ENCODE data around the gene CCDC142.

DNA sequence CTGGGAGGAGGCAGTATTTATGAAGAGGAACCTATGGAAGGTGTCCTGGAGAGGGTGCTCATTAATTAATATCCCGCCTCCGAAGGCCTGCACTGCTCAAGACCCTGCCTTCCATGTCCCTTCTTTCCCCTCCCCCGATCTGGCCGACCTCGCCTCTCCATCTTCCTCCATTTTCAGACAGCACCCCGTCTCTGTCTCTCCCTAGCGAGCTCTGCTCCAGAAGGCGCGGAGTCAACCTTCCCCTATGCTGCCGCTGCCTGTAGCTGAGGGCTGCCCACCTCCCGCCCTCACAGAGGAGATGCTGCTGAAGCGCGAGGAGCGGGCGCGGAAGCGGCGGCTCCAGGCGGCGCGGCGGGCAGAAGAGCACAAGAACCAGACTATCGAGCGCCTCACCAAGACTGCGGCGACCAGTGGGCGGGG lies 25.7 kb downstream of the CCDC142 start:
- TF ChIP-seq, protein P1, sequence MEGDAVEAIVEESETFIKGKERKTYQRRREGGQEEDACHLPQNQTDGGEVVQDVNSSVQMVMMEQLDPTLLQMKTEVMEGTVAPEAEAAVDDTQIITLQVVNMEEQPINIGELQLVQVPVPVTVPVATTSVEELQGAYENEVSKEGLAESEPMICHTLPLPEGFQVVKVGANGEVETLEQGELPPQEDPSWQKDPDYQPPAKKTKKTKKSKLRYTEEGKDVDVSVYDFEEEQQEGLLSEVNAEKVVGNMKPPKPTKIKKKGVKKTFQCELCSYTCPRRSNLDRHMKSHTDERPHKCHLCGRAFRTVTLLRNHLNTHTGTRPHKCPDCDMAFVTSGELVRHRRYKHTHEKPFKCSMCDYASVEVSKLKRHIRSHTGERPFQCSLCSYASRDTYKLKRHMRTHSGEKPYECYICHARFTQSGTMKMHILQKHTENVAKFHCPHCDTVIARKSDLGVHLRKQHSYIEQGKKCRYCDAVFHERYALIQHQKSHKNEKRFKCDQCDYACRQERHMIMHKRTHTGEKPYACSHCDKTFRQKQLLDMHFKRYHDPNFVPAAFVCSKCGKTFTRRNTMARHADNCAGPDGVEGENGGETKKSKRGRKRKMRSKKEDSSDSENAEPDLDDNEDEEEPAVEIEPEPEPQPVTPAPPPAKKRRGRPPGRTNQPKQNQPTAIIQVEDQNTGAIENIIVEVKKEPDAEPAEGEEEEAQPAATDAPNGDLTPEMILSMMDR (IDR thresholded peaks at IDR 0.05) = no peak
- TF ChIP-seq POLR2A (IDR thresholded peaks at IDR 0.05) = no peak

All from Peyer's patch (tissue), 4 donors.